ENCODE data around the gene RAB32.

The RAB32 gene

DNA sequence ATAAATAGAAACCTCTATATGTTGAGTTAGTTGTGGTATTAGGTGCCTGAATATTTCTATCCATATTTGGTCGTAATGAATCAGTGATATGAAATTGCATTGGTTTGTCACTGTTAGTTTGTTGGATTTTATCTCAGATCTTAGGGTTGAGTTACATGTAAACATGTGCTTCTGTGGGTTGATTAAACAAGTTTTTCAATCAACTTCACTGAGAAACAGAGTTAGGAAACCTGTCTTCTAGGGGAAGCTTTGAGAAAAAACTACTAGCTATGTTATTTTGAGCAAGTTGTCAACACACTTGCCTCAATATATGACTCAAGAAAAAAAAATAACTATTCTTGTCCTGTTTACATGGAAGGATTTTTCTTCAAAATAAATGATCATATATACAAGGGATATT lies 40.3 kb downstream of the RAB32 start:
- no peak for DNase-seq

DNA sequence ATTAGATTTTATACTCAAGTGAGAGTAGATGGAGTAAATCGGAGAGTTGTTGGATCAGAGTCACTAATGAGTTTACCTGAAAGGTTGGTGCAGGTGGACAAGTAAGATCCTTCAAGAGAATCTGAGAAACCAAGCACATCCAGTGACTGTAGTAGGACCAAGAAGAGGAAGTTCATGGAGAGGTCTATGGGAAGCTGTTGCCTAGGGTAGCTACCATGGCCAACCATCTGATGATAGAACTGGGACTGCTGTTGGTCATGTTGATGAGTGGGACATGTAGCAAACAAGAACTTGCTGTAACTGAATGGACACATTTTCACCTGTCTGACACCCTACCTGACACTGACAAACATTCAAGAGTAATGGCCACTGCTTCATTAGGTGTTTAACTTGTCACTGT lies 43.8 kb downstream of the RAB32 start:
- DNase-seq = no peak

DNA sequence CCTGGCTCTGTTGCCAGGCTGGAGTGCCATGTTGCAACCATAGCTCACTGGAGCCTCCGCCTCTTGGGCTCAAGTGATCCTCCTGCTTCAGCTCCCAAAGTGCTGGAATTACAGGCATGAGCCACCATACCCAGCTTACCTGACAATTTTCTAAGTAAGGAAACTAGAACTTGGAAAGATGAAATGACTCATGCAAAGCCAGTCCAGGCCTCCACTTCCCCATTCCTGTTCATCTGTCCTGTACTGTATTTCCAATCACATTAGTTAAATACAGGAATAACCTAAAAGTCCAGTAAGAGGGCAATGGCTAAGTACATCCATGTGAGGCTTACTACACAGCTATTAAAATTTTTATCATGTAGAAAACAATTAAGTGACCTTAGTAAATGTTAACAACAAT lies 46.9 kb downstream of the RAB32 start:
- DNase-seq = no peak

DNA sequence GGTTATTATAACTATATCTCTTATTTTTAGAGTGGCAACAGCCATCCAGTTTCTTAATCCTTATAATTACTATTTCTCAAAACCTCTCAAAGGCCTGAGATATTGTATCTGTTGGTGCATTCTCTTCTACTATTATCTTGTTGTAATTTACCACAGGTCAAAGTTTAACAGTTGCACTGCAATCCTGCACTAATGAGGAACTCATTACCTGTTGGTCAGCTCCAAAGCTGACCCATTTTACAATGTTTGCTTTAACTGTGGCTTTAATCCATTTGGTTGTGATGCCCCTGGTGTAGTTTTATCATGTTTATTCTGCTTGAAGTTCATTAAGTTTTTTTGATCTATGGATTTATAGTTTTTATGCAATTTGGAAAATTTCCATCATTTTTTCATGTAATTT lies 48.8 kb downstream of the RAB32 start:
- DNase-seq = no peak

DNA sequence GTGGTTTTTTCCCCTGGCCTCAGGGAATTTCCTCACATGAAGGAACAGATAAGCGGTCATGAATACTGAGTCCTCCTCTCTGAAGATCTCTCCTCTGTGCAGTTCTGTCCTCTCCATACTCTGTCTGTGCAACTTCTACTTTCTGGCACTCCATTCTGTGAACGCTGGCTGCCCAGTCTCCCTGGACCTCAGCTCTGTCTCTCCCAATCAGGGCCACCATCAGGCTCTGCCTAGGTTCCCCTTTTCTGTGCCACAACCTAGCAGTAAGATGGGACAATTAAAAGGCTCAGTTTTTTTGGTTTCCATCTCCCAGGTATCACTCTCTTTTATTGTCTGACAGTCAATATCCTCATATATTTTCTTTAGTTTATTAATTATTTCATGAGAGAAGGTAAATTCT lies 50.4 kb downstream of the RAB32 start:
- no peak for DNase-seq

DNA sequence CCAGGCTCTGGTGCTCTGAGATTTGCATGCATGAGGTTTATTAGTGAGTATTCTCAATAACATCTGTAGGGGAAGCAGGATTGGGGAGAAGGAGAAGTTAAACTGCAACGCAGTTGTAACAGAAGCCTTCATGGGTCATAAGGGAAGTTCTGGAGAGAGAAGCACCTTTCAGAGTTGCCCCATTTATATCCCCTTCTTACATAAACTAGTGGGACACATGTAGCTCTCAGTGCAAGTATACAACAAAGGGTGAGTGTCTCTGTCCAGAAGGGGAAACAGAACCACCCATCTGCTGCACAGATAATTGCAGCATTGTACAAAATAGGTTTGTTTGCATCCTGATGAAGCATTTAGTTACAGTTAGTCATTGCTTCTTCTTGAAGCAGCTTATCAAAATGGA lies 50.9 kb downstream of the RAB32 start:
- no peak for DNase-seq

DNA sequence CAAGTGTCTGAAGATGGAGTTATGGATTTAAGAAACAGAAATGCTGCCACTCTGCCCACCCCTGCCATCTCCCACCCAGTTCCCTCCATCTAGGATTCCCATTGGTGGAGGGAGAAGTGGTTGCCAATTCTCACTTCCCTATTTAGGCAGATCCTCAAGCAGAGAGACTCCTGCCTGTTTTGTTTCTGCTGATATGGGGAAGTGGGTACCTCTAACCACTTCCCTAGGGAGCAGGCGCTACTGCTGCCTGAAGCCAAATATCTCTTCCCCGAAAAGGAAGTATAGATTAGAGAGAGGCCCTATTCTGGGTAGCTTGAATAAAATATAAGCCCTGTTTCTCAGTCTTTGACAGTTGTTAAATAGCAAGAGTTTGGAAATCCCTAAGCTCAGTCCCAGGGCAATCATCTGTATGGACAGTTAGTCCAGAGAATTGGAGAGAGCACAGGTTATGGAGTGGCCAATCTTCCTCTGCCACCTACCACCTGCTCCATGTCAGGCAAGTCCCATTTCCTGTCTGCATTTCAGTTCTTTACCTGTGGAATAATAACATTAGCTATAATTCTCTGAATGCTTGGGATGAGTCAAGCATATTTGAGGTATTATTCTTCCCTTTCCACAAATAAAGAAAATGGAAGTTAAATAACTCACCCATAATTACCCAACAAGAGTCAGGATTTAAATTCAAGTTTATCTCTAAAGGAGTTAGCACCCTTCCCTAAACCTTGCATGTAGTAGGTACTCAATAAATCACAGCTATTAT lies 52.5 kb downstream of the RAB32 start:
- DNase-seq = no peak

DNA sequence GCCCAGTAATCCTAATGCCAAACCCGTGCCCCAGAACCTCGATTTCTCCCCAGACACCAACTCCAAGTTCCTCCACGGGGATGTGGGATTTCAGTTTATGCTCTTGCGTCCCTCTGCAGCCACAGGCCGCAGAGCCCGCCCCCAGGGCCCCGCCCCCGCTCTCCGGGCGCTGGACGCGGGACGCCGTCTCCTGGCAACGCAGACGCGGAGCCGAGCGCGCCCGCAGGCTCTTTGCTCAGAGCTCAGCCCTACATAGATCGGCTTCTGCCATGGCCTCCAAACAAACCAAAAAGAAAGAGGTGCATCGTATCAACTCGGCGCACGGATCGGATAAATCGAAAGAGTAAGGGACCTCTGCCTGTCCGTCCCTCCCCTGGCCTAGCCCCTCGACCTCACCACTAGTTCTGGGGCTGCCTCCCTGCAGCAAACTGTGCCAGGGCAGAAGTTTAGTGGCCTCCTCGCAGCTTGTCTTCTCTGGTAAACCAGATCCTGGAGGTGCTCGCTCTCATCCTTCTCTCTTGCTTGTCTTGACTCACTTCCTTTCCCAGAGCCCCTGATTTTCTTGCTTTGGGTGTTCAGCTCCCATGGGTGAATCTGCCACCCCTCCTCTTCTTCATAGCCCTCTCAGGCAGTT lies 55.3 kb downstream of the RAB32 start, which contains the start of gene ADGB:
Gene ADGB, plus strand, starts transcription at position 201 of the 634 bp plus-strand sequence. Its CDS starts 69 bp downstream, at position 270.
- peak in 1 of 2 donors; percentile 10 for DNase-seq

DNA sequence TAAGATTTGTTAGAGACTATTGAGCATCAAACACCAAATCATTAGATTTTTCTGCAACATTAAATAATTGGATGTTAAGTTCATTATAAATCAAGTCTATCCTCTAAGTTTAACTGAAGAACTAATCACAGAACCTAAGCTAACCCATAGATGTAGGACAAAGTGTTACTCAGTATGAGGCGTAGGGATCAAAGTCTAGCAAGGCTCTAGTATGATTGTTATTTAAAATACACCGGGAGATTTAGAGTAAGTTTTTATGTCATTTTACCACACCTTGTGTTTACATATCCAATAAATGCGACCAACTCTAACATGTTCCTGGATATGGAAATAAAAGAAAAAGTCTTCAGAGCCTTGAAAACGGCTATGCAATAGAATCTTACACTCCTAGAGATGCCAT lies 57.7 kb downstream of the RAB32 start:
- DNase-seq = no peak

DNA sequence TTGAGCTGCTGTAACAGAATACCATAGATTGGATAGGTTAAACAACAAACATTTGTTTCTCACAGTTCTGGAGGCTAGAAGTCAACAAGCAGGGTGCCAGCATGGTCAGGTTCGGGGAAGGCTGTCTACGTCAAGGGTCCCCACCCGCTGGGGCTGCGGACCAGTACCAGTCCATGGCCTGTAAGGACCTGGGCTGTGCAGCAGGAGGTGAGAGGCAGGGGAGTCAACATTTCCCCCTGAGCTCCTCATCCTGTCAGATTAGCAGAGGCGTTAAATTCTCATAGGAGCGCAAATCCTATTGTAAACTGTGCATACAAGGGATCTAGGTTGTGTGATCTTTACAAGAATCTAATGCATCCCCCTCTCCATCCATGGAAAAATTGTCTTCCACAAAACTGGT lies 58.9 kb downstream of the RAB32 start:
- DNase-seq = no peak
